ENCODE measurements around the gene ARHGEF25.
"Not testable (repeated sequence)": the region's sequence is repeated elsewhere in the genome, so short reads cannot be mapped to it uniquely, and the experiment has no call there.

The ARHGEF25 gene

DNA sequence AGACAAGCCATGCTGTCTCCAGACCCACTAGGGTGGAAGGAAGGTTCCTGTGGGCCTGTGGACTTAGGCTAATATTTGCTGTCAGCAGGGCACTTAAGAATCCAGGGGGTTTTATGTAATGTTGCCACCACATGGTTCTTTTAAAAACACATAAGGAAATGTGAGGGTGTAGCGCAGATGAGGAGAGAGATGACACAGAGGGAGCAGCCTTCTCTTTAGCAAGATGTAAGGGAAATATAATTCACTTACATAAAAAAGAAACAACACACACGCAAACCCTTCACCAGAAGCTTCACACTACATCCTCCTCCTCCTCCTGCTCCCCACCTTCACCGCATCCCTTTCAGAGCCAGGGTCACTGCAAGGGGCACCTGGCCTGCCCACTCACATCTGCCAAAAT, 25.1 kb upstream of the ARHGEF25 start:
- no peak for DNase-seq

DNA sequence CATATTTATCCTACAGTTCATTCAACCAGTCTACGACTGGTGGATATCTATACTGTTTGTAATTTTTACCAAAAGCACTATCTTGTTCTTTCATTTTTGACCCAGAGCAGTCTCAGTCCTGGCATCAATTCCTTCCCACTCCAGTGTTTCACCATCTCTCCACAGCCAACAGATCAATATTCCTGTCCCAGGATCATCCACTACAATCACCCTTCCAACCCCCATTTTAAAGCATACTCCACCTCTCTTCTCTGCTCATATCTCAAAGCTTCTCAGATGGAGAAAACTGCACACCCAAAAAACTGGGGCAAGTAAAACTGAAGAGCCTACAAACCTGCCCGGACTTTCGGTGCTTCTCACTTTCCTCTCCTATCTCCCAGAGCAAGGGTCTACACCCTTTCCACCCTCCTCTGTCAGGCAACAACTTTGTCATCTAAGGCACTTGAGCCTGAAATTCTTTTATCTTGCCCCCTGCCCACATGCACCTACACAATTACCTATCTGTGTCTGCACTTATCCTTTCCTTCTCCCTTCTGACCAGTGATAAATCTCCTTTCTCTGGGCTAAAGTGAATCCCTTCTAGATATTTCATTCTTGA, 24.3 kb upstream of the ARHGEF25 start:
- DNase-seq = no peak

DNA sequence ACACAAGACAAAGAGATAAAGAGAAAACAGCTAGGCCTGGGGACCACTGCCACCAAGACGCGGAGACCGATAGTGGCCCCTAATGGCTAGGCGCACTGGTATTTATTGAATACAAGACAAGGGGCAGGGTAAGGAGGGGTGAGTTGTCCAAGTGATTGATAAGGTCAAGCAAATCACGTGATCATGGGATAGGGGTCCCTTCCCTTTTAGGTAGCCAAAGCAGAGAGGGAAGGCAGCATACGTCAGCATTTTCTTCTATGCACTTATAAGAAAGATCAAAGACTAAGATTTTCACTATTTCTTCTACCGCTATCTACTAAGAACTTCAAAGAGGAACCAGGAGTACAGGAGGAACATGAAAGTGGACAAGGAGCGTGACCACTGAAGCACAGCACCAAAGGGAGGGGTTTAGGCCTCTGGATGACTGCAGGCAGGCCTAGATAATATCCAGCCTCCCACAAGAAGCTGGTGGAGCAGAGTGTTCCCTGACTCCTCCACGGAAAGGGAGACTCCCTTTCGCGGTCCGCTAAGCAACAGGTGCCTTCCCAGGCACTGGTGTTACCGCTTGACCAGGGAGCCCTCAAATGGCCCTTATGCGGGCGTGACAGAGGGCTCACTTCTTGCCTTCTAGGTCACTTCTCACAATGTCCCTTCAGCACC, 22.2 kb upstream of the ARHGEF25 start:
- DNase-seq = not testable (repeated sequence)

DNA sequence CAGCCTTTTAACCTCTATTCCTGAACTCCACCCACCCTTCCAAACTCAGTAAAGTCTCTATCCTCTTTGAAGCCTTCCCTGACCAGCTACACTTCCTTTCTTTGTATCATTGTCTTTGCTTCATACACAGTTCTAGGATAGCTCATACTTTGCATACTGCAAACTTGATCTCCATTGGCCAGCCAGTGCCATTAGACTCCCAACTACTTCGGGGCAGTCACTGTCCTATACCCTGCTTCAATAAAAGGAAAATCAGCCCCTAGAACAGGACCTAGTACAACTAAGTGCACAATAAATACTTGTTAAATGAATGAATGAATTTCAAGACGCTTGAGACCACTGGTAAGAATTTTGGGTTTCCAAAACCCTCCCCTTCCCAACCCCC, 20.8 kb upstream of the ARHGEF25 start:
- no peak for DNase-seq

DNA sequence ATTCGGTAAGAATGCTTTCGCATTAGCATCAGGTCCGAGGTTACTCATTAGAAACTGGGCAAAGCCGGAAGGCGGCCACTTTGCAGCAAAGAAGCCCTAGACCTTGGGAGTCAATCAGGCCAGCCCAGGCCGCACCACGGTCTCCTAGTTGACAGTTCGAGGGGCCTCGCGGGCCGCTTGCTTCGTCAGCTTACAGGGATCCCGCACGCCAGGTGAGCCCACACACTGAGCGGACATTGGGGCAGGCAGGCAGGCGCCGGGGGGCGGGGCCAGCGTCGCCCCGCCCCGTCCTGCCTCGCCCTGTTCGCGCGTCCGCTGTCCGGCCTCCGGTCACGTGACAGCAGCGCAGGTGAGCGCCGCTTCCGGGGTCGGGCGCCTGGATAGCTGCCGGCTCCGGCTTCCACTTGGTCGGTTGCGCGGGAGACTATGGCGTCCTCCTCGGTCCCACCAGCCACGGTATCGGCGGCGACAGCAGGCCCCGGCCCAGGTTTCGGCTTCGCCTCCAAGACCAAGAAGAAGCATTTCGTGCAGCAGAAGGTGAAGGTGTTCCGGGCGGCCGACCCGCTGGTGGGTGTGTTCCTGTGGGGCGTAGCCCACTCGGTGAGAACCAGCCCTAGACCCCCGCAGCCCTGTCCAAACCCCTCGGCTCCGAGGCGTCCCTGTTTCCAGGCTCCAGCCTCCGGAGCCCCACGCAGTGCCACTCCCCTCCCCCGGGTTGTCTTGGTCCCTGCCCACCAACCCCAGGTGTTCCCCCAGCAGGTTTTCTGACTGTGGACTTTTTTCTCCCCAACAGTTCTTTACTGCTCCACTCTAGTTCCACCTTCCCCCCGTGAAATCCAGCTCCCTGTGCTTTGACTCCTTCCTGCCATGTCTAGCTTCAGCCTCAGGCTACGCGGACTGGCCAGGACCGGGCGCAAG, 20.1 kb upstream of the ARHGEF25 start, which contains the start of gene PIP4K2C:
PIP4K2C (plus strand) TSS at position 329 of the 918 bp plus-strand sequence; CDS start at position 427, 98 bp downstream.
- DNase-seq = peak; percentile 90

DNA sequence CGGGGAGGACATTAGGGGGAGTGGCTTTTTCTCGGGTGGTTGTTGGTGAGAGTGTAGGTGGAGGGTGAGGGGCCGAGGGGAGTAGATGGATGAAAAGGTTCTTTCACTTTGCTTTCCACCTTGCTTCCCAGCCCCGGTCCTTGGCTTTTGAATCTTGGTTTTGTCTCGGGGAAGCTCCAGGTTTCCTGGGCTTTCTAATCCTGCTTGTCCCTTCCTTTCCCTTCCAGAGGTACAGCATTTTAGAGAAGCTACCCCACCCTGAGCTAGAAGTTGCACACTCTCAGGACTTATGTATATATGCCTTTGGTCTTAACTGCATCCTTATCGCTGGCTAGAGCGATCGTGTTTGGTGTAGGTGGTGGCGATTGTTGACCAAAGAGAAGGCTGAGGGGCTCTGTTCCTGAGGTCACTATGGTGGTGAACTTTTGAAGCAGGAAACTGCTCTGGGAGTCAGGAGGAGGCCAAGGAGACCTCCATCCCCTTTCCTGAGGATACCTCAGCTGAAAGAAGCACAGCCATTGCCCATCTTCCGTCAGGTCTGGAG, 19.4 kb upstream of the ARHGEF25 start:
- DNase-seq = peak; percentile 28

DNA sequence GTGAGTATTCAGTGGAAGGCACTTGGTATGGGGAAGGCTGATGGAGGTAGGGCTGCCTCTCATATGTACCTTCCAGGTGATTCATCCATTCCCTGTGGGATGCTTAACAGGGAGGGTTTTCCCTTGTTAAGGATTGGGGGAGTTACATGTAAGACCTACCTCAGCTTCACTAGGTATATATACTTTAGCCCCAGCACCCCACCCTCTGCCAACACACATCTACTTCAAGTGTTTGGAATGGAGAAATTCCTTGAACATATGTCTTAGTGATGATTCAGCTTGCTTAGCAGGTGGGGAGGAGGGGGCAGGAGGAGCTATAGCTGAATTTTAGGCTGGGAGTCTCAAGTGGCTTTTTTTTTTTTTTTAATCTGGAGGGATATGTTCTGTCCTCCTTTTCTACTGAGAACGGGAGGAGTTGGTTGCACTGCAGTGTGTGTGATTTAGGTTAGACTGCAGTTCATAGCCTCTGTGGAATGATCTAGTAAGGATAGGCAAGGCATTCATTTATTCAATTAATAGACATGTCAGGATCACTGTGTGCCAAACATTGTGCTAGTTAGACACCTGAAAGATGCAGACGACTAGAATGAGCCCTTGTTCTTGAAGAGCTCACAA, 18.6 kb upstream of the ARHGEF25 start:
- DNase-seq = no peak

DNA sequence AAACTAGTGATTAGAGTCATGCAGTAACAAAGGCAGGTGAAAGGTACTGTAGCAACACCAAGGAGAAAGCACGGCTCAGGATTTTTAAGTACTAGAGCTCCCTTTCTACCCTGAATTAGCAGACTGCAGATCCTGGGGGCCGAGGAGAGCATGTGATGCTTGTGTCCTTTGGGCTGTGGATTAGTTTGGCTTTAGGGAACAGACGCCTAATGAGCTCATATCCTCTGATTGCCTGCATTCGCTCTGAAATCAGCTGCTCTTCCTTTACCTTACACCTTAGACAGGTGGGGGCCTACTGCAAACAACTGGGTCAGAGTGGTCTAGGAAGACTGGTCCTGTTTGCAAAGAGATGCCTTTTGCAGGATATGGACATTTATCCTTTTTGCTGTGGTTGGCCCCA, 18.0 kb upstream of the ARHGEF25 start:
- DNase-seq = no peak

DNA sequence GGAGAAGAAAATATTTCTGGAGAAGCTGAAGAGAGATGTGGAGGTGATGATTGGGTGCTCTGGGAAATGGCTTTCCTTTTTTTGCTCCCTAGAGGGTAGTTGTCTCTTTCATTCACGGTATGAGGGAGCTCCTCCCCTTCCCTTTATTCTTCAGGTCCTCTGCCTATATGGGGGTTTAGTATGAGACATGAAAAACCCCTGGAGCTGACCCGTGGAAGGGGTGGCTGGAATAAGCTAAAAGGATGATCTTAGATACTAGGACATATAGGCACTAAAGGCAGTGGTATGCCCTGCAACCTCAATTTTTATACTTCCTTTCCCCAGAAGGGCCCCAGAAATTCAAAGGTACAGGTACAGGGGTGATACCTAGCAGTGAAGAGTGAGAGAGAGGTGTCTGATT, 10.8 kb upstream of the ARHGEF25 start:
- no peak for DNase-seq

DNA sequence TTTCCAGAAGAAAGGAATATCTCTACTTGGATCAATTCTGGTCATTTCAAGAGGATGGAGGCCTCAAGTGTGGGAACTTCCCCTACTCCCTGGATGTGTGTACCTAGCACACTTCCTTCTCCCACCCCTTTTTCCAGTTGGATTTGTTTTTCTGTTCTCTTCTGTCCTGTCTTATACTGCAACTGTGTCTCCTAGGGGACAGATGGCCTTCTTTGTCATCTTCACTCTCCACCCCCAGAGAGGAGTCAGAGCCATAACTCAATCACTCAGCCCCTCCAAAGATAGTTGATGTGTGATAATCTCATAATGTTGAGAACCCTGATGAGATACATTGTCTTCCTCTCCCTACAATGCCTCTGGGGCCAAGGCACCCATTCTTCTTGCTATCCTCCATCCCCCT, 8.7 kb upstream of the ARHGEF25 start:
- no peak for DNase-seq

DNA sequence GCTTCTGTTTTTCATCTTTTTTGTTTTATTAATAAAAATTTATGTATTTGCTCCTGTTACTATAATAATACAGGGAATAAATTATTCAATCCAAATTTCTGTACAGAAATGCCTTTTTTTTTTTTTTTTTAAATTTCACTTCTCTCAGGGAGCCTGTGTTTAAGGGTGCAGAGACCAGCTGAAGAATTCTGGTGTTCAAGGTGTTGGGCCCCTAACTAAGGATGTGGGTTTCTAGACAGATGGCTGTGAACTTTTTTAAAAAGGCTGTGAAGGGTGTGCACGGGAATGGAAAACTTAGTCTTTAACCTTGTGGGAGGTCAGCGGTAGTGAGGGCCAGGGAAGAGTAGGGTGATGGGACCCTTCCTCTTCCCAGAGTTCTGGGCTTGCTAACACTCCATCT, 7.9 kb upstream of the ARHGEF25 start:
- no peak for DNase-seq

DNA sequence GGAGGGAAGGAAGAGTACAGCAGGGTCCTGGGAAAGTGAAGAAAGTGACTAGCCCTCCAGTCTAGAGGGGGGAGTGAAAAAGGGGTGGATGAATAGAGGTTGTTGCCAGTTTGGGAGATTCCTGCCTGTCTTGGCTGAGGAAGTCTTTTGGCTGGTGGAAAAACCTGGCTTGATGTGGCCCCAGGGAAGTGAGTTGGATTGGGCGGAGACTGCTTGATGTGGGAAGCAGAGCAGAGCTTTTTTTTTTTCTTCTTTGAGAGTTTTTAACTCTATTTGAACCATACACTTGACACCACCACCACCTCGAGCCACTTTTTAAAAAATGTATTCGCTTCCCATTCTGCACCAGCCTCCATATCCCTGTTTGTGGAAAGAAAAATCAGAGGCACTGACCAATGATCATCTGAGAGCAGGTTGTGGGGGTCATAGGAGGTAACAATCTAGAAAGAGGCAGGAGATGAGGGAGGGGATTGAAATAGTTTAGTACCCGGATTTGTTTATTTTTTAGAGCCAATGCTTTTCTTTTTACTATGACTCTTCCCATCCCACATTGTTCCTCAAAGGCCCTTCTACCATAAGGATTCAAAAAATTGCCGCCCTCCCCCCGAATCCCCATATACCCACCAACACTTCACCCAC, 7.3 kb upstream of the ARHGEF25 start:
- no peak for DNase-seq

DNA sequence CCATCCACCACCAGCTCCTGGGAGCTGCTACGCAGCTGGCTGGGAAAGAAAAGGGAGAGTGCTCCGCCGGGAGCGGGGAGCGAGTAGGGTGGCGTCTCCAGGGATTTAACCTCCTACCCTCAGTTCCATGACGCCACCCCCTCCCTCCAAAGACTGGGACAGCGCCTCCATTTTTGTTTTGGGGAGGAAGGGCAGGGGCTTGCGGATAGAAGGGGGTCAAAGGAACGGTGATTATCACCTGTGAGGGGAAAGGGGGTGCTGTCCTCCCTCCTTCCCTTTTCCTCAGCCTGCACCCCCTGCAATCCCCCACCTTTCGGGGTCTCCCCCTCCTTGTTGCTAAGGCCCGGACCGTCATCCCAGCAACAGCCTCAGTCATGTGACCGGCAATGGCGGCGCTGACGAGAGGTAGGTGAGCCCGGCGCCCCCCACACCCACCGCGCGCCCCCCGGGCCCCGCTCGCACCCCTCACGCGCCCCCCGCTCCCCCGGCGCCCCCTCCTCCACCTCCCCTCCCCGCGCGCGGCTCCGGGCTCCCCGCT, 6.7 kb upstream of the ARHGEF25 start, which contains the start of gene DTX3:
DTX3 (plus strand) TSS at position 371 of the 538 bp plus-strand sequence. CDS start 1,694 bp downstream, outside the sequence.
- peak; percentile 71 for DNase-seq

DNA sequence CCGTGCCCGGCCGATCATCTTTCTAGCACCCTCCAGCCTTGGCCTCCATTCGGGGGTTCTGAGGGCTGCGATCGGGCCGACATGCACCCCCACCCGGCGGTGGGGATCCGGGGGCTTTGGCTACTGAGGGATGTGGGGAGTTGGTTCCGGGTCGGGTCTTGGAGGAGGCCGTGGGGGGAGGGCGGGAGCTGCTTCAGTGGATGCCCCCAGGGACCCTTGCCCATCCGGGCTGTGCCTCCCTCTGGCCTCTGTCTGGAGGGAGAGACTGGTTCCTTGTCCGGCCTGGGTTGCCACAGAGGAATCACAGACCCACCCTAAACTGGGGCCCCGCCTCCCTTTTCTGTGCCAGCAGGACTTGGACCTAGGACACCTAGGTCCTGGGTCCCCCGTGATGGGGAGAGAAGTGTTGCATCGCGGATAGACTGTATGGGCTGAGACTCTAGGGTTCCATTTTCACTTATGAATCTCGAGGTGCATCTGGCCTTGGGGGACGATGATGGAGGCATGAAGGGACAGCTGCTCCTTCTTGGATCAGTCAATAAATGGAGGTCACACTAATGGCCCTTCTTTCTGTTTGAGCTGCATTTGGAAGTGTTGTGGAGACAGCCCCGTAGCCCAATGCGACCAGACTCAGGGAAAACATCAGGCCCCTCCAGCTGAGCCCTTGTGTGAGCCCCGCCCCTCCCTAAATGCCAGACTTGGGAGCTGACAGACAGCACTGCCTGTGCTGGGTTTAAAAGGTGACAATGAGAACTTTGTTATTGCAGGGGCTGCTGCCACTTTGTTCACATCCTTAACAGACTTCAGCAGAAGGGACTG, 6.0 kb upstream of the ARHGEF25 start:
- DNase-seq = peak; percentile 56

DNA sequence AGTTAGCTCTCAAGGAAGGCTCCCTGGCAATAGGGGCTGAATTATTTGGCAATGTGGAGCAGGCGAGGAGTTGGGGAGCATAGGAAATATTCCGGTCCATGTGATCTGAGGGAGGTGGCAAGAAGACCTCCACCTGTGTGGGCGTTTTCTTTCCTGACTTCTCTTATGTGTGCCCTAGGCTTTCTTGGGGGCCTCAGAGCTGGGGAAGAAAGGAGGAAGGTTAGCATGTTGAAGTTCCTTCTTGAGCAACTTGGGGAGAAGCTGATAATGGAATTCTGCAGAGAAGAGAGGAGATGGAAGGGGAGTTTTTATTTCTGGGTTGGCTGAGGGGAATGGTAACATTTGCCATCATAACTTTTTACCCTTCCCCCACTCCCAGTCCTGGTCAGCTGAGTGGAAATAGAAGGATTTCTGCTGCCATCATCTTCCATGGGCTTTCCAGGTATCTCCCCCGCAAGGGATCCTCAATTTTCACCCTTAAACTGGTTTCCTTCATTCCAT, 5.4 kb upstream of the ARHGEF25 start:
- no peak for DNase-seq

DNA sequence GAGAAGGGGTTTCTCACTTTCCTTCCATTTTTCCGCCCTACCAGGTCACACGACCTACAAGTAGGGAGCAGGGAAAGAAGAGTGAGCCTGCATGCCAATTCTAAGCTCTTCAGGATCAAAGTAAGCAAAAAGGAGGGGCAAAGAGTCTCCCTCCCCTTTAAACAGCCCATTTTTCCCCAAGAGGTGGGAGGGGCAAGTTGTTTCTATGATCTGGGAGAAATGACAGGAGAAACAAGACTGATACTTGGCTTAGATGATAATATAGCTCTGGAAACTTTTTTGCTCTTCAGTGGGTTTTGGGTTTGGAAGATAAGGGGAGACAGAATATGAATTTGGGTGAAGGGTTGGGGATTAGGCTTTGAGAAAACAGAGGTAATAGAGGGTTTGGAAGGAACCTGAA, 4.8 kb upstream of the ARHGEF25 start:
- no peak for DNase-seq

DNA sequence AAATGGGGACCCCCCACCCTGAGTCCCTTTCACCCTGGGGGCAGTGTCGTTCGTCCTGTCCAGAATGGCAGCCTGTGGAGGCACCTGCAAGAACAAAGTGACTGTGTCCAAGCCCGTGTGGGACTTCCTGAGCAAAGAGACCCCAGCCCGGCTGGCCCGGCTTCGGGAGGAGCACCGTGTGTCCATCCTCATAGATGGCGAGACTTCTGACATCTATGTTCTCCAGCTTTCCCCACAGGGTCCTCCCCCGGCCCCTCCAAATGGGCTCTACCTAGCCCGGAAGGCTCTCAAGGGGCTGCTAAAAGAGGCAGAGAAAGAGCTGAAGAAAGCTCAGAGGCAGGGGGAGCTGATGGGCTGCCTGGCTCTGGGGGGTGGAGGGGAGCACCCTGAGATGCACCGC, 4.4 kb upstream of the ARHGEF25 start:
- DNase-seq = no peak

DNA sequence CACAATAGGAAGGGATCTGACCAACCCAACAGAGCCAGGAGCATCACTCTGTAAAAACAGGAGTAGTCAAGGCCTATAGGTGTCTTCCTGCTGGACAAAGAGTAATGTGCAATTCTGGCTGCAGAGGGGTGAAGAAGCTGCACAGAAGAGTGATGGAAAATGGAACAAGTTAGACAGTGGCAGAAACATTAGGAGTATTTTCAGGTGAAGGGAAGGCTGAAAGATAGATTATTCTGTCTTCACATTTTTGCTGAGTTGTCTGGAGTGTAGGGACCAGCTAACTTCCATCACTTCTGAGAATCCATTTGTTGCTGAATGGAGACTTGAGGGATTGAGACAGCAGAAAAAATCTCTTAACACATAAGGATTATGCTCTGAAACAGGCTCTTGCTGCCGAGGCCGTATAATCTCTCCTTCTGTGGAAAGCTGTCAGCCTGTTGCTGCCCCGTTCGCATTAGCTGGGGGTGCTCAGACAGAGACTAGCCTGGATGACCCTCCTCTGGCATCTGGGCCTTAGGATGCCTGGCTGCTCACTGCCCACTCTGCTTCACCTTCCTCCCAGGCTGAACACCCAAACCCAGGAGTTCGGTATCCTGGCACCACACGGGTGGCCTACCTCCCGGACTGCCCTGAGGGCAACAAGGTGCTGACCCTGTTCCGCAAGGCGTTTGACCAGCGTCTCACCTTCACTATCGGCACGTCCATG, 3.1 kb upstream of the ARHGEF25 start:
- no peak for DNase-seq

DNA sequence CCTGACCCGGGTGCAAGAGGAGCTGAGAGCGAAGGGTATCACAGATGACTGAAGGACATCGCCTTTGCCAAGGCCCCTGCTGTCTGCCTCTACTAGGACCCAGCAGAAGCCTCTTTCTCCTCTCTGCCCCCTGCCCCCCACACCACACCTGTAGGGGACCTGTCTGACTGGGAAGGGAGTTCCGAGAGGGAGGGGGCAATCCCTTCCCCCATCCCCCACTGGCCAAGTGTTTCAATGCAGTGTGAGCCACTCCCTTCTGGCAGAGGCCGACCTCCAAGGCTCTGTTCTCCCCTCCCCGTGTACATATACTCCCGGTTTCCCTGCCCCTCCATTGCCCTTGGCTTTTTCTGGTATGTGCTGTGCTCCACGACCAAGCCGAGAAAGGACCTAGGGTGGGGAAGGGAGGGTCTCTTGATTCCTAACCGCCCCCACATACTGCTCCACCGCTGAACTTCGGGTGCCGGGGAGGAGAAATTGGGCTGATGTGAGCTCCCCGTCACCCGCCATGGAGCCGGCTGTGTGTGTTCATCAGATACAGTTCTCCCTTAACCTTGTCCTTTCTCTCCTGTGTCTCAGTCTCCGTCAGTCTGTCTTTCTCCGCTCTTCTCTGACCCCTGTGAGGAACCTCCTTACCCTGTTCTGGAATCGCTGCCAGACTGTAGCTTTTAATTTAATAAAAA, 2.0 kb upstream of the ARHGEF25 start:
- DNase-seq = no peak
